Right lobe of liver (tissue), 6 donors: Measurements from ENCODE around the gene AK1. TPM values are rescaled to one million over a fixed set of nuclear protein-coding genes. Genes with fewer than 3 reads are reported as not detected.

Source experiments
- ATAC-seq, 4 donors: fragments of 200-7000 bp; cut with Tn5 transposase; one replicate each; pipeline ENCODE4 v1.9.1; 2020; ENCODE audit warnings: mild to moderate bottlenecking in 4 of 4, moderate library complexity in 4 of 4
- DNase-seq, 3 donors: peaks; one replicate each; pipeline ENCODE4 v3.0.0-alpha.2; 2020
- H3K27ac ChIP-seq, 3 donors: fragments of 200-600 bp; one replicate each; pipeline ENCODE4 v1.8.0; 2022
- H3K27me3 ChIP-seq, 2 donors: fragments of 200-600 bp; one replicate each; pipeline ENCODE4 v1.8.0; 2022
- H3K36me3 ChIP-seq, 4 donors: fragments of 200-600 bp; sonication (generic) in 1 of 4; one replicate each; pipeline versions ENCODE4 v1.5.1 to v1.8.0; 2017 to 2022; ENCODE audit warnings: control low read depth in 1 of 4
- H3K4me1 ChIP-seq, 4 donors: fragments of 200-600 bp; sonication (generic) in 1 of 4; one replicate each; pipeline versions ENCODE4 v1.5.1 to v1.8.0; 2017 to 2022; ENCODE audit warnings: control low read depth in 1 of 4
- H3K4me3 ChIP-seq, 3 donors: fragments of 200-600 bp; one replicate each; pipeline ENCODE4 v1.8.0; 2022
- H3K9me3 ChIP-seq, 4 donors: fragments of 200-600 bp; sonication (generic) in 1 of 4; one replicate each; pipeline versions ENCODE4 v1.5.1 to v1.8.0; 2017 to 2022; ENCODE audit warnings: control low read depth in 1 of 4
- CTCF ChIP-seq, 4 donors: fragments of 200-600 bp in 3 of 4; fragments of 450-650 bp in 1 of 4; IDR thresholded peaks; one replicate each; pipeline versions ENCODE4 v1.5.1 to v1.8.0; 2016 to 2022; ENCODE audit warnings: antibody characterized with exemption in 4 of 4, mild to moderate bottlenecking in 2 of 4
- POLR2A ChIP-seq: fragments of 450-650 bp; IDR thresholded peaks from one replicate; pipeline ENCODE4 v1.6.1; 2017; ENCODE audit warnings: antibody characterized with exemption, mild to moderate bottlenecking
- WGBS: methylation state at CpG from one replicate; pipeline ENCODE4 v1.1.6; 2018; ENCODE audit warnings: low coverage, low lambda C conversion rate; ENCODE audit not compliant: insufficient coverage; ENCODE audit errors: missing lambda C conversion rate; 5-methylcytosine and 5-hydroxymethylcytosine counted together
- intact Hi-C, 2 donors: fragments of 100-400 bp; cut with DNase I; formaldehyde crosslinking; loops; one replicate each; pipeline versions ENCODE4 v1.11.2 to v1.14.1; 2022
- total RNA-seq, 6 experiments: library from RNA; depleted of rRNA in 2 of 6; stranded (reverse); fragments of >200 nt in 2 of 6; fragmentation: NEBNext Ultra II Directional in 3 of 6; extraction: Animal tissue kit (Norgen Biotek cat#: 25700) in 3 of 6; gene quantifications; one replicate each; pipeline versions ENCODE4 v1.1.0 to v1.2.4, GENCODE V29; 2016 to 2023
- donor health status: DM: no; HTN: yes; CAD: no.
- donor health status: DM: no; HTN: no; CAD: no.
- donor health status: DM: no; HTN: no; CAD: no.
- donor health status: DM: no; HTN: yes; CAD: no.
- donor health status: DM: no; HTN: yes; CAD: no.

Gene AK1
- total RNA-seq, 6 experiments from 2014 or later = 31.4 to 78.6 (median 51.7) TPM

DNA sequence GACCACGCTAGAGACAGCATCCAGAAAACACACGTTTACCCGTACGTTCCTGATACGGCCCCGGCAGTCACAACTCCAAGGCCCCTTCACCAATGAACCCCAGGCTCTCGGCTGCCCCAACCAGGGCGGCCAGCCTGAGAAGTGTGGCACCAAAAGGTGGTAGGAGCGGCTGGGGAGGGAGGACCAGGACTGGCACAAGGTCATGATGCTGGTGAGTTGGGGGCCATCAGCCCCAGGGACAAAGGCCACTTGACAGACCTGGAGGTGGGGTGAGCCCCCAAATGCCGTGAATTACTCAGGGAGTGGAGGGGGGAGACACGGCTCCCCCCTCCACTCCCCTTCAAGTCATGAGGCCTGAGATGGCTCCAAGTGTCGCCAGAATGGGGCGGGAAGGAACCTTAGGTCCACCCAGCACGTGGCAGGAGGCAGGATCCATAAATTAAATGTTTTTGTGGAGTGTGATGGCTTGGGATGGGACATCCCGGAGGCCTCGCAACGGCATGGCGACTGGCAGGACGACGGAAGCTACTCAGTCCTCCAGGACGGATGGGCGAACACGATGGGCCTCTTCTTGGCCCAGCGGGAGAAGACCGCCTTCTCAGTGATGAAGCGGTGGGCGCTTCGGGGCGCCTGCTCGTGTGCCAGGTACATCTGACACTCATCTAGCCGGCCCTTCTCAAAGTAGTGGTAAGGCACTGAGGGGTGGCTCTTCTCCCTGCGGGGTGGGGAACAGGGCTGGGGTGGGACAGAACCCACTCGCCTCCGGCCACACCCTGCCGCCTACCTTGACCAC lies 30.6 kb upstream of the AK1 start:
- TF ChIP-seq POLR2A = no peak
- TF ChIP-seq CTCF (IDR thresholded peaks at IDR 0.05) = no peak
- Histone ChIP-seq H3K27ac (no peak overlapping the region), H3K4me1 (peaks cover 0 to 21% (median 8%) of the 10 kb centered on the region in 4 donors), H3K4me3 (no peak overlapping the region), H3K36me3 (peaks cover 0 to 1% (median 0%) of the 10 kb centered on the region in 4 donors), H3K27me3 (no peaks in the 10 kb centered on the region), H3K9me3 (no peaks in the 10 kb centered on the region)
- intact Hi-C loops = no loop called here
- 97% methylated on average over 12 of the region's 35 CpGs for WGBS
- ATAC-seq = no peak
- no peak for DNase-seq

GRCh38 chr9:127905788-127906191 lies 28.3 kb upstream of the AK1 start:
- no peak overlapping the region for H3K4me3 ChIP-seq
- 43% methylated on average over 5 of the region's 12 CpGs for WGBS
- ATAC-seq (peak; percentile 9 to 14 (median 12)), DNase-seq (no peak)
- intact Hi-C loops = no loop called here
- no peaks in the 10 kb centered on the region for H3K9me3 ChIP-seq
- H3K27me3 ChIP-seq = no peaks in the 10 kb centered on the region
- no peaks in the 10 kb centered on the region for H3K36me3 ChIP-seq
- peaks cover 0 to 16% (median 6%) of the 10 kb centered on the region in 4 donors for H3K4me1 ChIP-seq
- H3K27ac ChIP-seq = peak overlapping the region; percentile 2 to 60 (median 55)
- TF ChIP-seq CTCF (IDR thresholded peaks at IDR 0.05) (no peak), POLR2A (no peak)

GRCh38 chr9:127905004-127905728 lies 27.7 kb upstream of the AK1 start:
- H3K4me1 ChIP-seq = peaks cover 0 to 16% (median 6%) of the 10 kb centered on the region in 4 donors
- ATAC-seq (peak; percentile 10 to 30 (median 11)), DNase-seq (no peak)
- intact Hi-C loops = no loop called here
- TF ChIP-seq POLR2A = no peak
- TF ChIP-seq CTCF (IDR thresholded peaks at IDR 0.05) = no peak
- H3K9me3 ChIP-seq = no peaks in the 10 kb centered on the region
- peak overlapping the region; percentile 2 to 60 (median 55) for H3K27ac ChIP-seq
- no peaks in the 10 kb centered on the region for H3K27me3 ChIP-seq
- H3K4me3 ChIP-seq = no peak overlapping the region
- 59% methylated on average over 4 of the region's 5 CpGs for WGBS
- H3K36me3 ChIP-seq = no peaks in the 10 kb centered on the region

GRCh38 chr9:127904561-127905003 lies 27.1 kb upstream of the AK1 start:
- H3K36me3 ChIP-seq = no peaks in the 10 kb centered on the region
- no peaks in the 10 kb centered on the region for H3K9me3 ChIP-seq
- no peaks in the 10 kb centered on the region for H3K27me3 ChIP-seq
- DNase-seq (peak in 1 of 3 donors; percentile 42), ATAC-seq (peak; percentile 35 to 50 (median 41))
- TF ChIP-seq POLR2A (no peak), CTCF (IDR thresholded peaks at IDR 0.05) (no peak)
- peak overlapping the region; percentile 43 to 60 (median 55) for H3K27ac ChIP-seq
- WGBS = 74% methylated on average over 9 of the region's 12 CpGs
- intact Hi-C loops = no loop called here
- H3K4me1 ChIP-seq = peaks cover 0 to 22% (median 8%) of the 10 kb centered on the region in 4 donors
- H3K4me3 ChIP-seq = no peak overlapping the region
